AML-193 (cell line): Measurements from ENCODE around the gene RNF125.

Experiments used
- DNase-seq, 2 experiments: peaks; one replicate each; lab custom pipeline; 2025; lab: John Stamatoyannopoulos, UW

The RNF125 gene

GRCh38 chr18:32091325-32091723 is 72.7 kb downstream of the RNF125 start:
- no peak for DNase-seq

- DNase-seq: peak; percentile 59 to 69
Observed at GRCh38 chr18:32091724-32092421, 73.2 kb downstream of the RNF125 start, which contains the start of gene RNF138. RNF138 (plus strand) TSS chr18:32091874; CDS start chr18:32092777, 903 bp downstream.

- peak; percentile 90 to 93 for DNase-seq
Observed at GRCh38 chr18:32092422-32093101, 73.9 kb downstream of the RNF125 start.

- peak; percentile 35 to 48 for DNase-seq
Observed at GRCh38 chr18:32093102-32093511, 74.5 kb downstream of the RNF125 start.

- DNase-seq: no peak
Observed at GRCh38 chr18:32093523-32093922, 74.9 kb downstream of the RNF125 start.

- no peak for DNase-seq
Observed at GRCh38 chr18:32095192-32095899, 76.7 kb downstream of the RNF125 start.

GRCh38 chr18:32095900-32096229 is 77.2 kb downstream of the RNF125 start:
- DNase-seq: no peak

- DNase-seq: no peak
Observed at GRCh38 chr18:32096946-32097345, 78.3 kb downstream of the RNF125 start.

GRCh38 chr18:32104516-32104915 is 85.9 kb downstream of the RNF125 start:
- DNase-seq: no peak

- DNase-seq: no peak
Observed at GRCh38 chr18:32110005-32110404, 91.4 kb downstream of the RNF125 start.

GRCh38 chr18:32111706-32112105 is 93.1 kb downstream of the RNF125 start:
- DNase-seq: no peak

GRCh38 chr18:32112826-32113225 is 94.2 kb downstream of the RNF125 start:
- no peak for DNase-seq

- DNase-seq: no peak
Observed at GRCh38 chr18:32114293-32114942, 95.8 kb downstream of the RNF125 start.

GRCh38 chr18:32122039-32122438 is 103.4 kb downstream of the RNF125 start:
- DNase-seq: no peak
